Liver (tissue), 9 donors: ENCODE data around the gene RAI2. TPM values are rescaled to one million over a fixed set of nuclear protein-coding genes. Genes with fewer than 3 reads are reported as not detected.

ENCODE experiments used
- DNase-seq: peaks from one replicate; pipeline ENCODE4 v3.0.0-alpha.2; 2017; ENCODE audit warnings: low spot score
- H3K27ac ChIP-seq, 2 donors: one replicate each; pipeline ENCODE4 v1.7.0; 2013; ENCODE audit warnings: inconsistent platforms in 2 of 2, low read length in 2 of 2, control low read depth in 1 of 2, low read depth in 1 of 2, mild to moderate bottlenecking in 1 of 2
- H3K27me3 ChIP-seq, 4 donors: one replicate each; pipeline versions ENCODE4 v1.6.1 to v1.7.0; 2013; ENCODE audit warnings: low read length in 3 of 4, inconsistent platforms in 1 of 4, mild to moderate bottlenecking in 1 of 4, moderate library complexity in 1 of 4; ENCODE audit not compliant: control insufficient read depth in 4 of 4, insufficient read depth in 4 of 4
- H3K36me3 ChIP-seq, 4 donors: one replicate each; pipeline versions ENCODE4 v1.6.1 to v1.7.0; 2013; ENCODE audit warnings: low read length in 3 of 4, mild to moderate bottlenecking in 3 of 4, low read depth in 1 of 4, moderate library complexity in 1 of 4; ENCODE audit not compliant: control insufficient read depth in 4 of 4, insufficient read depth in 3 of 4
- H3K4me1 ChIP-seq, 4 donors: one replicate each; pipeline versions ENCODE4 v1.6.1 to v1.7.0; 2013; ENCODE audit warnings: low read length in 3 of 4, mild to moderate bottlenecking in 3 of 4, moderate library complexity in 1 of 4; ENCODE audit not compliant: control insufficient read depth in 4 of 4, insufficient read depth in 4 of 4
- H3K4me3 ChIP-seq, 3 donors: one replicate each; pipeline versions ENCODE4 v1.6.1 to v1.7.0; 2013; ENCODE audit warnings: low read length in 3 of 3, control low read depth in 1 of 3, low read depth in 1 of 3, mild to moderate bottlenecking in 1 of 3
- H3K9ac ChIP-seq, 2 donors: one replicate each; pipeline ENCODE4 v1.7.0; 2013; ENCODE audit warnings: low read length in 2 of 2, mild to moderate bottlenecking in 2 of 2, moderate library complexity in 2 of 2, control low read depth in 1 of 2, low read depth in 1 of 2
- H3K9me3 ChIP-seq, 4 donors: one replicate each; pipeline versions ENCODE4 v1.6.1 to v1.7.0; 2013; ENCODE audit warnings: low read length in 3 of 4; ENCODE audit not compliant: control insufficient read depth in 4 of 4
- ATF3 ChIP-seq: IDR thresholded peaks from 2 replicates; pipeline ENCODE4 v1.6.1; 2016; ENCODE audit warnings: antibody characterized with exemption
- EGR1 ChIP-seq, 2 donors: IDR thresholded peaks; 2 replicates each; pipeline ENCODE4 v1.6.1; 2016 to 2018; ENCODE audit warnings: antibody characterized with exemption in 2 of 2, low read depth in 2 of 2
- FOXA2 ChIP-seq: IDR thresholded peaks from 2 replicates; pipeline ENCODE4 v1.6.1; 2016; ENCODE audit warnings: antibody characterized with exemption
- GABPA ChIP-seq, 2 donors: IDR thresholded peaks in 1 of 2; conservative IDR thresholded peaks in 1 of 2; 2 replicates each; pipeline ENCODE4 v1.6.1; 2016; ENCODE audit warnings: antibody characterized with exemption in 2 of 2, mild to moderate bottlenecking in 1 of 2, moderate library complexity in 1 of 2
- HNF4A ChIP-seq, 2 donors: conservative IDR thresholded peaks; 2 replicates each; pipeline ENCODE4 v1.6.1; 2016; ENCODE audit warnings: antibody characterized with exemption in 2 of 2, mild to moderate bottlenecking in 2 of 2
- HNF4G ChIP-seq: IDR thresholded peaks from 2 replicates; pipeline ENCODE4 v1.6.1; 2016; ENCODE audit warnings: antibody characterized with exemption
- JUND ChIP-seq, 2 donors: IDR thresholded peaks; 2 replicates each; pipeline ENCODE4 v1.6.1; 2016; ENCODE audit warnings: antibody characterized with exemption in 2 of 2
- MAX ChIP-seq: IDR thresholded peaks from 2 replicates; pipeline ENCODE4 v1.6.1; 2016; ENCODE audit warnings: antibody characterized with exemption
- NR2F2 ChIP-seq: IDR thresholded peaks from 2 replicates; pipeline ENCODE4 v1.6.1; 2016; ENCODE audit warnings: antibody characterized with exemption
- RAD21 ChIP-seq, 2 donors: IDR thresholded peaks; 2 replicates each; pipeline ENCODE4 v1.6.1; 2016; ENCODE audit warnings: antibody characterized with exemption in 2 of 2, mild to moderate bottlenecking in 2 of 2
- REST ChIP-seq: IDR thresholded peaks from 2 replicates; pipeline ENCODE4 v1.6.1; 2016; ENCODE audit warnings: antibody characterized with exemption, mild to moderate bottlenecking
- RXRA ChIP-seq, 2 donors: IDR thresholded peaks; 2 replicates each; pipeline ENCODE4 v1.6.1; 2017 to 2018; ENCODE audit warnings: antibody characterized with exemption in 2 of 2, mild to moderate bottlenecking in 1 of 2
- SP1 ChIP-seq: IDR thresholded peaks from 2 replicates; pipeline ENCODE4 v1.6.1; 2018; ENCODE audit warnings: antibody characterized with exemption, mild to moderate bottlenecking
- TAF1 ChIP-seq: conservative IDR thresholded peaks from 2 replicates; pipeline ENCODE4 v1.6.1; 2016; ENCODE audit warnings: antibody characterized with exemption, mild to moderate bottlenecking
- YY1 ChIP-seq: IDR thresholded peaks from 2 replicates; pipeline ENCODE4 v1.6.1; 2016; ENCODE audit warnings: antibody characterized with exemption, mild to moderate bottlenecking
- ZBTB33 ChIP-seq: IDR thresholded peaks from 2 replicates; pipeline ENCODE4 v1.6.1; 2016; ENCODE audit warnings: antibody characterized with exemption
- WGBS: extraction: QIAGEN DNeasy Blood & Tissue Kit; methylation state at CpG from one replicate; pipeline ENCODE4 v1.1.7; 2013; 5-methylcytosine and 5-hydroxymethylcytosine counted together
- polyA plus RNA-seq, 2 donors: library from polyadenylated mRNA; stranded (reverse) in 1 of 2; unstranded in 1 of 2; fragments of 200-250 nt in 1 of 2; fragments of >200 nt in 1 of 2; fragmentation: Nextera tagmentation in 1 of 2; extraction: Ambion mirVana in 1 of 2; gene quantifications; one replicate each; pipeline versions ENCODE4 v1.2.1 to v1.2.3, GENCODE V29; 2013 to 2015
- total RNA-seq, 2 donors: library from RNA; depleted of rRNA; stranded (reverse); fragments of >200 nt; gene quantifications; one replicate each; pipeline ENCODE4 v1.2.3, GENCODE V29; 2014
- TF ChIP-seq, protein P1 (sequence below): fragments of 150-350 bp; IDR thresholded peaks from 2 replicates; pipeline ENCODE4 v1.5.1; 2017; ENCODE audit warnings: improper control_type of control experiment, low read depth, low read length; ENCODE audit not compliant: missing input control
- donor health status: healthy.
- donor health status: healthy.
- donor health status: healthy.
- donor health status: healthy.
- donor health status: healthy.

Gene RAI2
- total and polyA plus RNA-seq, 4 donors, result 0.14 to 1.8 (median 0.97) TPM

DNA sequence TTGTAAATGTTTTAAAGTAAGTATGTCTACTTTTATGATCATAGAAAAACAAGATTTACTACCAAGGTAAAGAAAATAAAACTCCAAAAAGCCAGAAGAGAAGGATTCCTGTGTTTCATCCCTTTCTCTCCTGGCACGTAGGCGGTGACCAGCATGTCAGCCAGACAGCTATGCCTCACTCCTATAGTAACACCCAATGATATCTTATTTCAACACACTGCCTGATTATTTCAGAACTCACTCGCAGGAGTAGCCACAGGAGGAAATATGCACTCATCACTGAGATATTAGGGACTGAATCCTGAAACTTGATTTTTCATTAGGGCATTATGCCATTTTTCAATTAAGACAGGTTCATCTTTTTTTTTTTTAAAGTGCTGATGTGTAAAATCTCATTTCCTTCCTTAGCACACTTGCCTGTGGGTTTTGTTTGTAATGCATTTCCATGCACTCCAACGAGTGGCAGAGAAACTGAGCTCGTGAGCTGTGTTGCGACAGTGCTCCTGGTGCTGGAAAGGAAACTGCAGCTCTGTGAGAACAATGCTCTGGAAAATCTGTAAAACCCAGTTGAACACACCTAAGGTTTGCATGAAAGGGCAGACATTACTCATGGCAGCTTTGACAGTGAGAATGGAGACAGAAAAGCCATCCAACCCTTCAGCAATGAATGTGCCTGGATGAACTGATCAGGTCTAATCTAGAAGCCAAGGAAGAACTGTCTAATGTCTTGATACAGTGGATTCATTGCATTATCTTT lies 18.2 kb downstream of the RAI2 start:
- Histone ChIP-seq H3K4me3 (no peak overlapping the region), H3K9ac (no peak overlapping the region)

GRCh38 chrX:17839269-17839668 lies 21.8 kb downstream of the RAI2 start:
- peaks cover 0 to 6% (median 0%) of the 10 kb centered on the region in 4 donors for H3K27me3 ChIP-seq
- no peak for TF ChIP-seq YY1
- no peak for TF ChIP-seq EGR1 (IDR thresholded peaks at IDR 0.05; ENCODE audit: low read depth in 2 of 2)
- TF ChIP-seq RXRA (IDR thresholded peaks at IDR 0.05), result no peak
- TF ChIP-seq HNF4G, result no peak
- TF ChIP-seq TAF1, result no peak
- TF ChIP-seq HNF4A (conservative IDR thresholded peaks at IDR 0.05), result no peak

More for the DNA sequence above, 18.2 kb downstream of the RAI2 start:
- Histone ChIP-seq H3K27ac (no peak overlapping the region), H3K27me3 (peaks cover 0 to 6% (median 0%) of the 10 kb centered on the region in 4 donors), H3K9me3 (no peaks in the 10 kb centered on the region), H3K36me3 (no peaks in the 10 kb centered on the region), H3K4me1 (no peaks in the 10 kb centered on the region)
- WGBS, result 54% methylated on average over 6 of the region's 6 CpGs
- TF ChIP-seq TAF1, result no peak
- TF ChIP-seq ATF3, result no peak
- TF ChIP-seq RXRA (IDR thresholded peaks at IDR 0.05), result no peak
- DNase-seq, result no peak

DNA sequence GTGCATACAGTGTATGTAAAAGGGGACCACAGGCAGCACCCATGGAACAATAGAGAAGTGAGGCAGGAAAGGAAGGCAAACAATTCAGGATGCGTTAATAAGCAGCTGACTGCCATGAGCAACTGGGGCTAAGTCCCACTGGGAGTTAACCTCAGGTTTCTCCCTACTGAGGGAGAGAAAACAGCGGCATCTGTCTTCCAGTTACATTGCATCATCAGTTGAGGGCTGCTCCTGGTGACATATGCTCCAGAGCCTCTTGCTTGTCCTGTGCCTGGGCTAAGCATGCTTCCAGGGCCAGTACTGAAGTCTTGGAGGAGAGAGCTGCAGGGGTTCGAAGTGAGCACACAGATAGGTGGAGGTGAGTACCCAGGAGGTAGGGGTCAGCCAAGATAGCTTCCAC lies 24.3 kb downstream of the RAI2 start:
- Histone ChIP-seq H3K36me3 (no peaks in the 10 kb centered on the region), H3K4me3 (no peak overlapping the region), H3K4me1 (no peaks in the 10 kb centered on the region), H3K9ac (no peak overlapping the region), H3K27ac (no peak overlapping the region), H3K27me3 (peaks cover 0 to 2% (median 0%) of the 10 kb centered on the region in 4 donors), H3K9me3 (no peaks in the 10 kb centered on the region)
- no peak for DNase-seq
- whole genome bisulfite sequencing, result 71% methylated on average over 3 of the region's 3 CpGs
- TF ChIP-seq JUND (IDR thresholded peaks at IDR 0.05) (no peak), REST (no peak), HNF4A (conservative IDR thresholded peaks at IDR 0.05) (no peak), FOXA2 (no peak), RXRA (IDR thresholded peaks at IDR 0.05) (no peak), YY1 (no peak), EGR1 (IDR thresholded peaks at IDR 0.05; ENCODE audit: low read depth in 2 of 2) (no peak), MAX (no peak), ATF3 (no peak), SP1 (no peak), ZBTB33 (no peak), TAF1 (no peak), HNF4G (no peak), NR2F2 (no peak), RAD21 (IDR thresholded peaks at IDR 0.05) (no peak), GABPA (IDR thresholded peaks at IDR 0.05 in 1 of 2, conservative IDR thresholded peaks at IDR 0.05 in 1 of 2) (no peak)
- TF ChIP-seq, protein P1, sequence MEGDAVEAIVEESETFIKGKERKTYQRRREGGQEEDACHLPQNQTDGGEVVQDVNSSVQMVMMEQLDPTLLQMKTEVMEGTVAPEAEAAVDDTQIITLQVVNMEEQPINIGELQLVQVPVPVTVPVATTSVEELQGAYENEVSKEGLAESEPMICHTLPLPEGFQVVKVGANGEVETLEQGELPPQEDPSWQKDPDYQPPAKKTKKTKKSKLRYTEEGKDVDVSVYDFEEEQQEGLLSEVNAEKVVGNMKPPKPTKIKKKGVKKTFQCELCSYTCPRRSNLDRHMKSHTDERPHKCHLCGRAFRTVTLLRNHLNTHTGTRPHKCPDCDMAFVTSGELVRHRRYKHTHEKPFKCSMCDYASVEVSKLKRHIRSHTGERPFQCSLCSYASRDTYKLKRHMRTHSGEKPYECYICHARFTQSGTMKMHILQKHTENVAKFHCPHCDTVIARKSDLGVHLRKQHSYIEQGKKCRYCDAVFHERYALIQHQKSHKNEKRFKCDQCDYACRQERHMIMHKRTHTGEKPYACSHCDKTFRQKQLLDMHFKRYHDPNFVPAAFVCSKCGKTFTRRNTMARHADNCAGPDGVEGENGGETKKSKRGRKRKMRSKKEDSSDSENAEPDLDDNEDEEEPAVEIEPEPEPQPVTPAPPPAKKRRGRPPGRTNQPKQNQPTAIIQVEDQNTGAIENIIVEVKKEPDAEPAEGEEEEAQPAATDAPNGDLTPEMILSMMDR, result no peak

More at GRCh38 chrX:17839269-17839668, 21.8 kb downstream of the RAI2 start:
- no peak overlapping the region for H3K4me3 ChIP-seq
- no peaks in the 10 kb centered on the region for H3K9me3 ChIP-seq
- H3K9ac ChIP-seq, result no peak overlapping the region
- no peak for DNase-seq
- WGBS, result 73% methylated on average over 4 of the region's 4 CpGs
- no peak overlapping the region for H3K27ac ChIP-seq
- no peaks in the 10 kb centered on the region for H3K36me3 ChIP-seq
- no peaks in the 10 kb centered on the region for H3K4me1 ChIP-seq
